Neural progenitor cell (in vitro differentiated cells): Measurements from ENCODE around the gene RFPL4AL1.

Experiments used
- CTCF ChIP-seq: fragments of 200-600 bp; sonication (generic); IDR thresholded peaks from 2 replicates; pipeline ENCODE4 v1.5.1; 2017; ENCODE audit warnings: antibody characterized with exemption, mild to moderate bottlenecking
- EZH2 ChIP-seq: fragments of 200-600 bp; sonication (generic); IDR thresholded peaks from 2 replicates; pipeline ENCODE4 v1.6.1; 2017; ENCODE audit warnings: antibody characterized with exemption, mild to moderate bottlenecking, moderate library complexity

- TF ChIP-seq CTCF, result no peak
- no peak for TF ChIP-seq EZH2
These were observed 48.6 kb upstream of the RFPL4AL1 start for GRCh38 chr19:55720214-55720746.
